Neural cell (in vitro differentiated cells): Measurements from ENCODE around the gene TET1. TPM values are rescaled to one million over a fixed set of nuclear protein-coding genes. Genes with fewer than 3 reads are reported as not detected.

Experiments
- H2AFZ ChIP-seq: fragments of 200-600, 300-800 bp; sonication (generic), shearing (Covaris generic); 2 replicates; pipeline ENCODE4 v1.6.0; 2014; ENCODE audit warnings: low read depth, mild to moderate bottlenecking, antibody characterized with exemption, low read length, moderate library complexity
- H3F3A ChIP-seq: fragments of 200-600 bp; shearing (Covaris generic); 2 replicates; pipeline ENCODE4 v1.6.1; 2016; ENCODE audit warnings: mild to moderate bottlenecking, moderate library complexity, mixed read lengths, antibody characterized with exemption, low read length; ENCODE audit not compliant: insufficient read depth, poor library complexity, severe bottlenecking
- H3K27ac ChIP-seq: fragments of 200-600, 300-800 bp; sonication (generic), shearing (Covaris generic); 2 replicates; pipeline ENCODE4 v1.5.1; 2014; ENCODE audit warnings: mild to moderate bottlenecking, low read length, moderate library complexity
- H3K27me3 ChIP-seq: fragments of 300-800, 200-600 bp; sonication (generic), shearing (Covaris generic); 2 replicates; pipeline ENCODE4 v1.6.0; 2014; ENCODE audit warnings: mild to moderate bottlenecking, low read depth, low read length, moderate library complexity; ENCODE audit not compliant: insufficient read depth
- H3K36me3 ChIP-seq: fragments of 300-800, 200-600 bp; sonication (generic), shearing (Covaris generic); 2 replicates; pipeline ENCODE4 v1.5.1; 2014; ENCODE audit warnings: mild to moderate bottlenecking, antibody characterized with exemption, low read length, moderate library complexity; ENCODE audit not compliant: insufficient read depth
- H3K4me2 ChIP-seq: fragments of 300-800, 200-600 bp; sonication (generic), shearing (Covaris generic); 2 replicates; pipeline ENCODE4 v1.6.0; 2014; ENCODE audit warnings: mild to moderate bottlenecking, low read length
- H3K4me3 ChIP-seq: fragments of 300-800, 200-600 bp; sonication (generic), shearing (Covaris generic); 2 replicates; pipeline ENCODE4 v1.5.1; 2014; ENCODE audit warnings: mild to moderate bottlenecking, low read length, moderate library complexity
- H3K79me2 ChIP-seq: fragments of 200-600 bp; shearing (Covaris generic); replicated peaks from 2 replicates; pipeline ENCODE4 v1.6.0; 2014; ENCODE audit warnings: mild to moderate bottlenecking, low read length, moderate library complexity; ENCODE audit not compliant: insufficient read depth
- H3K9ac ChIP-seq: fragments of 300-800, 200-600 bp; sonication (generic), shearing (Covaris generic); 2 replicates; pipeline ENCODE4 v1.6.1; 2016; ENCODE audit warnings: mild to moderate bottlenecking, low read length, mixed read lengths
- H3K9me2 ChIP-seq: fragments of 200-600 bp; shearing (Covaris generic); 2 replicates; pipeline ENCODE4 v1.6.1; 2016; ENCODE audit warnings: mild to moderate bottlenecking, low read length, mixed read lengths; ENCODE audit not compliant: insufficient read depth
- H3K9me3 ChIP-seq: fragments of 200-600, 300-800 bp; sonication (generic), shearing (Covaris generic); 2 replicates; pipeline ENCODE4 v1.6.1; 2016; ENCODE audit warnings: mild to moderate bottlenecking, mixed run types, low read length, moderate library complexity, mixed read lengths
- H4K20me1 ChIP-seq: fragments of 200-600 bp; shearing (Covaris generic); 2 replicates; pipeline ENCODE4 v1.6.1; 2016; ENCODE audit warnings: mild to moderate bottlenecking, mixed run types; ENCODE audit not compliant: insufficient read depth
- EP300 ChIP-seq: fragments of 450-650 bp; conservative IDR thresholded peaks from 2 replicates; pipeline ENCODE4 v1.6.1; 2014; ENCODE audit warnings: antibody characterized with exemption, mild to moderate bottlenecking, moderate library complexity; ENCODE audit not compliant: poor library complexity, severe bottlenecking
- EZH2 ChIP-seq: fragments of 200-600, 300-800 bp; shearing (Covaris generic), sonication (generic); IDR thresholded peaks from 2 replicates; pipeline ENCODE4 v1.6.1; 2014; ENCODE audit warnings: antibody characterized with exemption, low read length, borderline replicate concordance, mild to moderate bottlenecking; ENCODE audit not compliant: insufficient read depth, poor library complexity, severe bottlenecking
- MXI1 ChIP-seq: fragments of 450-650 bp; conservative IDR thresholded peaks from 2 replicates; pipeline ENCODE4 v1.6.1; 2014; ENCODE audit warnings: antibody characterized with exemption, mild to moderate bottlenecking; ENCODE audit not compliant: poor library complexity, severe bottlenecking
- POLR2AphosphoS5 ChIP-seq: IDR thresholded peaks from 2 replicates; pipeline ENCODE4 v1.6.1; 2012
- RAD21 ChIP-seq: fragments of 450-650 bp; conservative IDR thresholded peaks from 2 replicates; pipeline ENCODE4 v1.6.1; 2014; ENCODE audit warnings: antibody characterized with exemption, mild to moderate bottlenecking, moderate library complexity
- SMC3 ChIP-seq: fragments of 450-650 bp; conservative IDR thresholded peaks from 2 replicates; pipeline ENCODE4 v1.6.1; 2014; ENCODE audit warnings: antibody characterized with exemption, mild to moderate bottlenecking, moderate library complexity; ENCODE audit not compliant: poor library complexity
- TAF1 ChIP-seq: IDR thresholded peaks from 2 replicates; pipeline ENCODE4 v1.6.1; 2012; ENCODE audit warnings: low read depth
- polyA plus RNA-seq: library from polyadenylated mRNA; depleted of rRNA; stranded (reverse); fragments of >200 nt; gene quantifications from 2 replicates; pipeline ENCODE4 v1.2.3, GENCODE V29; 2014
- TF ChIP-seq, protein P1 (sequence below): IDR thresholded peaks from 2 replicates; pipeline ENCODE4 v1.6.1; 2012; ENCODE audit warnings: borderline replicate concordance
- TF ChIP-seq, protein P2 (sequence below): fragments of 450-650 bp; IDR thresholded peaks from 2 replicates; pipeline ENCODE4 v1.5.1; 2014; ENCODE audit warnings: antibody characterized with exemption, mild to moderate bottlenecking, moderate library complexity; ENCODE audit not compliant: poor library complexity, severe bottlenecking

The TET1 gene
- polyA plus RNA-seq, 1 donor from 2014 or later = 3.6 TPM

DNA sequence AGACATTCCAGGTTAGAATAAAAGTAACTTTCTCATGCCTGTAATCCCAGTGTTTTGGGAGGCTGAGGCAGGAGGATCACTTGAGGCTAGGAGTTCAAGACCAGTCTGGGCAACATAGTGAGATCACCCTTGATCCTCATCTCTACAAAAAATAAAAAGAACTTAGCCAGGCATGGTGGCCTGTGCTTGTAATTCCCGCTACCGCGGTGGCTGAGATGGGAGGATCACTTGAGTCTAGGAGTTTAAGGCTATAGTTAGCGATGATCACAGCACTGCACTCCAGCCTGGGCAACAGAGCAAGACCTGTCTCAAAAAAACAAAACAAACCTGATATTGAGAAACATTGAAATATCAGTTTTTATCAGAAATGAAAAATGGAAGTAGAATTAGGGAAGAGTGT lies 4.6 kb downstream of the TET1 start:
- peaks cover 79% of the 10 kb centered on the region for H3K79me2 ChIP-seq

DNA sequence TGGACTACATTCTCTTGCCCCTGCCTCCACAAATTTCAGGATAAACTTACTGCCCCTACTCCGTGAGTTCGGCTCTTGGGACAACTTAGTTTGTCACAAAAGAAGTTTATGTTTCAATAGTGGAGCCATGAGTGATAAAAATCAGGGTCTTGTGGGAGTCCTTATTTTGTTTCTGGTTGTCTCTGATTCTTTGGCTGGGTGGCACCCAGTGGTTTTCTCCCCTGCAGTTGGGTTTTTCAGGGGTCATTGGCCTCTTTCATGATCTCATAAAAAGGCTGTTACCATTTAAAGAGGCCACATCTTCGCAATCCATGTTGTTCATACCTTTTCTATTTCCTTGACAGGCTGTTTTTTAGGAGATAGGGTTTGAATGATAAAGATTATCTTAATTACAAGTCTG lies 5.5 kb downstream of the TET1 start:
- TF ChIP-seq, protein P1, sequence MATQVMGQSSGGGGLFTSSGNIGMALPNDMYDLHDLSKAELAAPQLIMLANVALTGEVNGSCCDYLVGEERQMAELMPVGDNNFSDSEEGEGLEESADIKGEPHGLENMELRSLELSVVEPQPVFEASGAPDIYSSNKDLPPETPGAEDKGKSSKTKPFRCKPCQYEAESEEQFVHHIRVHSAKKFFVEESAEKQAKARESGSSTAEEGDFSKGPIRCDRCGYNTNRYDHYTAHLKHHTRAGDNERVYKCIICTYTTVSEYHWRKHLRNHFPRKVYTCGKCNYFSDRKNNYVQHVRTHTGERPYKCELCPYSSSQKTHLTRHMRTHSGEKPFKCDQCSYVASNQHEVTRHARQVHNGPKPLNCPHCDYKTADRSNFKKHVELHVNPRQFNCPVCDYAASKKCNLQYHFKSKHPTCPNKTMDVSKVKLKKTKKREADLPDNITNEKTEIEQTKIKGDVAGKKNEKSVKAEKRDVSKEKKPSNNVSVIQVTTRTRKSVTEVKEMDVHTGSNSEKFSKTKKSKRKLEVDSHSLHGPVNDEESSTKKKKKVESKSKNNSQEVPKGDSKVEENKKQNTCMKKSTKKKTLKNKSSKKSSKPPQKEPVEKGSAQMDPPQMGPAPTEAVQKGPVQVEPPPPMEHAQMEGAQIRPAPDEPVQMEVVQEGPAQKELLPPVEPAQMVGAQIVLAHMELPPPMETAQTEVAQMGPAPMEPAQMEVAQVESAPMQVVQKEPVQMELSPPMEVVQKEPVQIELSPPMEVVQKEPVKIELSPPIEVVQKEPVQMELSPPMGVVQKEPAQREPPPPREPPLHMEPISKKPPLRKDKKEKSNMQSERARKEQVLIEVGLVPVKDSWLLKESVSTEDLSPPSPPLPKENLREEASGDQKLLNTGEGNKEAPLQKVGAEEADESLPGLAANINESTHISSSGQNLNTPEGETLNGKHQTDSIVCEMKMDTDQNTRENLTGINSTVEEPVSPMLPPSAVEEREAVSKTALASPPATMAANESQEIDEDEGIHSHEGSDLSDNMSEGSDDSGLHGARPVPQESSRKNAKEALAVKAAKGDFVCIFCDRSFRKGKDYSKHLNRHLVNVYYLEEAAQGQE = no peak
- no peak for TF ChIP-seq MXI1
- TF ChIP-seq RAD21 = no peak
- TF ChIP-seq POLR2AphosphoS5 = no peak
- no peak for TF ChIP-seq SMC3
- TF ChIP-seq EZH2 = no peak
- TF ChIP-seq, protein P2, sequence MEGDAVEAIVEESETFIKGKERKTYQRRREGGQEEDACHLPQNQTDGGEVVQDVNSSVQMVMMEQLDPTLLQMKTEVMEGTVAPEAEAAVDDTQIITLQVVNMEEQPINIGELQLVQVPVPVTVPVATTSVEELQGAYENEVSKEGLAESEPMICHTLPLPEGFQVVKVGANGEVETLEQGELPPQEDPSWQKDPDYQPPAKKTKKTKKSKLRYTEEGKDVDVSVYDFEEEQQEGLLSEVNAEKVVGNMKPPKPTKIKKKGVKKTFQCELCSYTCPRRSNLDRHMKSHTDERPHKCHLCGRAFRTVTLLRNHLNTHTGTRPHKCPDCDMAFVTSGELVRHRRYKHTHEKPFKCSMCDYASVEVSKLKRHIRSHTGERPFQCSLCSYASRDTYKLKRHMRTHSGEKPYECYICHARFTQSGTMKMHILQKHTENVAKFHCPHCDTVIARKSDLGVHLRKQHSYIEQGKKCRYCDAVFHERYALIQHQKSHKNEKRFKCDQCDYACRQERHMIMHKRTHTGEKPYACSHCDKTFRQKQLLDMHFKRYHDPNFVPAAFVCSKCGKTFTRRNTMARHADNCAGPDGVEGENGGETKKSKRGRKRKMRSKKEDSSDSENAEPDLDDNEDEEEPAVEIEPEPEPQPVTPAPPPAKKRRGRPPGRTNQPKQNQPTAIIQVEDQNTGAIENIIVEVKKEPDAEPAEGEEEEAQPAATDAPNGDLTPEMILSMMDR = no peak
- TF ChIP-seq EP300 = no peak
- no peak for TF ChIP-seq TAF1
- H4K20me1 ChIP-seq = no peaks in the 10 kb centered on the region
- no peak overlapping the region for H3K4me2 ChIP-seq
- peaks cover 80% of the 10 kb centered on the region for H3K79me2 ChIP-seq
- H2AFZ ChIP-seq = no peak overlapping the region
- no peaks in the 10 kb centered on the region for H3K36me3 ChIP-seq
- H3K4me3 ChIP-seq = no peak overlapping the region
- H3K27ac ChIP-seq = no peak overlapping the region
- peaks cover 3% of the 10 kb centered on the region for H3F3A ChIP-seq
- no peaks in the 10 kb centered on the region for H3K9me2 ChIP-seq
- peaks cover 10% of the 10 kb centered on the region for H3K27me3 ChIP-seq
- H3K9ac ChIP-seq = no peak overlapping the region
- H3K9me3 ChIP-seq = no peaks in the 10 kb centered on the region

More for the DNA sequence above, 4.6 kb downstream of the TET1 start:
- no peaks in the 10 kb centered on the region for H3K9me3 ChIP-seq
- H3K9ac ChIP-seq = no peak overlapping the region
- no peaks in the 10 kb centered on the region for H3K9me2 ChIP-seq
- H3K27ac ChIP-seq = no peak overlapping the region
- no peak for TF ChIP-seq POLR2AphosphoS5
- TF ChIP-seq MXI1 = no peak
- no peak for TF ChIP-seq TAF1
- TF ChIP-seq SMC3 = no peak
- TF ChIP-seq EP300 = no peak
- TF ChIP-seq, protein P2 = no peak
- TF ChIP-seq, protein P1 = no peak
- no peak for TF ChIP-seq RAD21
- no peak for TF ChIP-seq EZH2
- H4K20me1 ChIP-seq = no peaks in the 10 kb centered on the region
- no peak overlapping the region for H2AFZ ChIP-seq
- peaks cover 15% of the 10 kb centered on the region for H3K27me3 ChIP-seq
- no peak overlapping the region for H3K4me2 ChIP-seq
- H3F3A ChIP-seq = peaks cover 3% of the 10 kb centered on the region
- no peaks in the 10 kb centered on the region for H3K36me3 ChIP-seq
- H3K4me3 ChIP-seq = no peak overlapping the region
